Amniotic epithelial cell (primary cell): ENCODE results near the gene TMEM191C.
"Not testable (repeated sequence)": the region's sequence is repeated elsewhere in the genome, so short reads cannot be mapped to it uniquely, and the experiment has no call there.

Experiments used
- DNase-seq: peaks from one replicate; pipeline ENCODE4 v3.0.0-alpha.2; 2010; ENCODE audit warnings: low read depth

Gene TMEM191C

GRCh38 chr22:21467337-21468193 lies at the start of gene TMEM191C:
Gene TMEM191C, plus strand, starts transcription at chr22:21467387. Its CDS starts 73 bp downstream, at chr22:21467460.
- not testable (repeated sequence) for DNase-seq

GRCh38 chr22:21417853-21418252 lies 49.3 kb upstream of the TMEM191C start:
- not testable (repeated sequence) for DNase-seq

GRCh38 chr22:21418974-21419638 lies 48.1 kb upstream of the TMEM191C start:
- not testable (repeated sequence) for DNase-seq

- DNase-seq, result not testable (repeated sequence)
Measured at GRCh38 chr22:21420180-21420763, 46.9 kb upstream of the TMEM191C start.

DNA sequence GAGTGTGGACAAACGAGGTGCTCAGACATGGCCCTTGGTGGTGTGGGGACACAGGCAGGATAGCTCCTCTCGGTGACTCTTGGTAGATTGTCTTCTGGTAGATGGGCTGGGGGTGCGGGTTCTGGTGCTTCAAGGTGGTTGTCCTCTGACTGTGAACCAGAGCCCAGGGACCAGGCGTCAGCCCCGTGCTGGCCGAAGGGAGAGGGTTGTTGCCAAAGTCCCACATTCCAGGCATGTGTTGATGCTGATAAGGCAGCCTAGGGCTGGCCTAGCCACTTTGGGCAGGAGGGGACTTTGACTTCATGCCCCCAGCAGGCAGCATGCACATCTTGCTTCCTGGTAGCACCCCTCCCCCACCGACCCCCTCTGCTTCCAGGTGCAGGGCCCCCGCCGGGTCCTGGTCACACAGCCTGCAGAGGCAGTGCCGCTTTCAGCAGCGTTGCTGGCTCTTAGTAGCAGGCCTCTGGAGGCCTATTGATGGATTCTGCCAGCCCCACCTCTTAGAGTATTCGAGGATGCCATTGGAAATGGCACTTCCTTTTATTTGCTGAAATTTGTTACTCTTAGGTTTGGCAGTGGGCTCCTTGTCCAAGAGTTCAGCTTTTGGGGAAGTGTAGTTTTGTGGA lies 43.0 kb upstream of the TMEM191C start:
- DNase-seq, result not testable (repeated sequence)

DNA sequence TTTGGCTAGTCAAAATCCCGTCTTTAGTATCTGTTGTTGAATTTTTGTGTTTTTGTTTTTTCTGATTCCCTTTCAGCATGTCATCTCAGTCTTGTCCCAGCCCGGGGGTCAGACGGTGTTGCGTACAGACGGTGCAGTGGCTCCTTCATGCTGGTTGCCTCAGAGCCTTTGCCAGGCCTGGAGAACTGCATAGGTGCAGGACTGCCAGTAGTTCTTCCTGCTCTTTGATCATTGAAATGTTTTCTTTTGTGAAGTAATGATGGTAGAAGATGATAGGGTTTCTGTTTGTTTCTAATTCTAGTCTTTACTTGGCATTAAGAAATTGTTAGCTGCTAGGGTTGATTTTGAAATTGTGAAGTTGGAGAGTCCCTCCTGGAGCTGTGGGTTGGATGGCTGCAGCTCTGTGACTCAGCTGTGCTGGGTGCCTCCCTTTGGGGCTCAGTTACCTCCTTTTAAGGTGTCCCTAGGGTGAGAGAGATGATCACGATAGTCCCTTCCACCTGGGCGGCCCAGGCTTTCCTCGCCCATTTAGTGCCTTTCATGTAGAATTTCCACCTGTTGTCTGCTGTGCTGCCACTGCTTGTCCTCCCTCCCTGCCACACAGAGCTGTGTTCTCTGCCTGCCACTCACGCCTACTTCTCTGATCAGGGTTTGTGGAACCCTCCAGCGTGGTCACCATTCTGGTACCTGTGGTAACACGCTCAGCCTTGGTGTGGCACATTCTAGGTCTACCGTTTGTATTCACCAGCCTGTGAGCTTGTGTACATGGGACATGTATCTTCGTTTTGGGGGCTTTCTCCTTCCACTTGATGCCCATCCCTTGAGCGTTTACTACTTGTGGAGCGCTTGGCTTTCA lies 32.6 kb upstream of the TMEM191C start:
- not testable (repeated sequence) for DNase-seq

GRCh38 chr22:21435998-21436810 lies 31.0 kb upstream of the TMEM191C start:
- DNase-seq, result not testable (repeated sequence)

DNA sequence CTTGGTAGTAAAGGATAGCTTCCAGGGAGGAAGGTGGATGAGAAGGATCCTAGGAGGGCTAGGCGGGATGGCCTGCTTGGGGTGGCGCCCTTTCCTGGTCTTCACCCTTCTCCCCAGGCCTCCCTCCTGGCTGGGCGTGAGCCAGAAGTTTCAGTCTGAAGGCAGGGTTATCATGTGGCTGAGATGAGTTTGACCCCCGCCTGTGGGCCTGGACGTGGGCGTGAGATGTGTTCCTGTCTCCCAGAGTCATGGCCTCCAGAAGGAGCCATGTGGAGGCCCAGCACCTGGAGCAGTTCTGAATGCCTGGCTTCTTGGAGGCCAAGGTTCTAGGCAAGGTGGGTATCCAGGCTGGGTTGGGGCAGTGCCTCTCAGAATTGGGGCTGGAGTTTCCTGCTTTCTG lies 29.2 kb upstream of the TMEM191C start:
- DNase-seq, result not testable (repeated sequence)

GRCh38 chr22:21440018-21440636 lies 27.1 kb upstream of the TMEM191C start:
- not testable (repeated sequence) for DNase-seq

GRCh38 chr22:21440676-21441075 lies 26.5 kb upstream of the TMEM191C start:
- not testable (repeated sequence) for DNase-seq

- not testable (repeated sequence) for DNase-seq
Measured at GRCh38 chr22:21441170-21441569, 26.0 kb upstream of the TMEM191C start.

GRCh38 chr22:21442123-21442522 lies 25.1 kb upstream of the TMEM191C start:
- not testable (repeated sequence) for DNase-seq

GRCh38 chr22:21442646-21443045 lies 24.5 kb upstream of the TMEM191C start:
- DNase-seq, result not testable (repeated sequence)

DNA sequence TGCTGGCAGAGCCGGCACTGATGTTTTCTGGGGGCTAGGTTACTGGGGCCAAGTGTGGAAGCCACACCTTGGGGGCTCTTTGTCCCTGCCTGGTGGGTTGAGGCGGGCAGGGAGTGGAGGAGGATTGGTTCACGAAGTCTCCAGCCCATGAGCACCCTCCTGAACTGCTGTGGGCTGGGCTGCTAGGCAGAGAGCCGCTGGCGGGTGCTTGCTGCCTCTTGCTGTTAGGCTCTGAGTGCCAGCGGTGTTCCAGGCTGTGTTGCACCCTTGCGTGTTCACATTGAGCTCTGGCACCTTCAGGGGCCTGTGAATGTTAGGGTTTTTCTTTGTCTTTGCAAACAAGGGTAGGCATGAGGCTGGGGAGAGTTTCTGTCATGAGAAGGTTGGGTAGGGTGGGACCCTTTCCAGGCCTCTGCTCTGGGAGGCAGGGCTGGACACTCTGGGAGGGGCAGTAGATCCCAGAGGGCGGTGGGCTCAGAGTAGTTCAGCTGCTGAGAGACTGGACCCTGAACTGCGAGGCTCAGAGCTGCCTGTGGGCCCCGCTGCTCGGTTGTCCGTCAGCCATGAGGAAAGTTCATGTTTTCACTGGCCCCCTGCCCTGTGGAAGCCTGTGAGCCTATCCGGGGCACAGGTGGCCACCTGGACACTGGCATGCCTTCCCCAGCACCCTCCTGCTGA lies 24.0 kb upstream of the TMEM191C start:
- DNase-seq, result no peak

DNA sequence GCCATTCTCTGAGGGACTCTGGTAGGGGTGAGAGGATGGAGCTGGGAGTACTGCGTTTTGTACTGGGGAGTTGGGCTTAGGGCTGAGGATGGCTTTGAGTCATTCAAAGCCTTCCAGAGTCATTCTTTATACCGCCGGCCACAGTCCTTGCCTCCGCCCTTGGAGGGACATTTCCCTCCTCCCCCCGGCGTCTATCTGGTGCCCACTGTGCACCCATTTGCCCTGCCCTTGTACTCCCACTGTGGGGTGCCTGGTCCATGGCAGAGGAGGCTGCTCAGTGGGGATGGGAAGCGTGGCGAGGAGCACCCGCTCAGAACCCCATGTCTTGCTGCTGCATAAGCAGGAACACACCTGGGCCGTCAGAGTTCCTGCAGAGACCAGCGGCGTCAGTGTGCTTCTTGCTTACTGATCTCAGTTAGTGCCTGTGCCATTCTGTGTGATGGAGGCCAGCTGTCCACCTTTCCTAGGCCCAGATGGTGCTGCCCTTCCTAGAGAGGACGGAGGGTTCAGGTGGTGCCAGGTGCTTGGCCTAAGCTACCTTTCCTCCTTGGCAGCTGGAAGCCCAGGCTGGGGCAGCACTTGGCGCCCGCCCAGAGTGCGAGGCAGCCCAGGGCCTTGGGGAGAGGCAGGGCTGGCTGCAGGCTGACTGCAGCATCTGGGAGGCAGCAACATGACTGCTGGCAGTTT lies 23.3 kb upstream of the TMEM191C start:
- no peak for DNase-seq

DNA sequence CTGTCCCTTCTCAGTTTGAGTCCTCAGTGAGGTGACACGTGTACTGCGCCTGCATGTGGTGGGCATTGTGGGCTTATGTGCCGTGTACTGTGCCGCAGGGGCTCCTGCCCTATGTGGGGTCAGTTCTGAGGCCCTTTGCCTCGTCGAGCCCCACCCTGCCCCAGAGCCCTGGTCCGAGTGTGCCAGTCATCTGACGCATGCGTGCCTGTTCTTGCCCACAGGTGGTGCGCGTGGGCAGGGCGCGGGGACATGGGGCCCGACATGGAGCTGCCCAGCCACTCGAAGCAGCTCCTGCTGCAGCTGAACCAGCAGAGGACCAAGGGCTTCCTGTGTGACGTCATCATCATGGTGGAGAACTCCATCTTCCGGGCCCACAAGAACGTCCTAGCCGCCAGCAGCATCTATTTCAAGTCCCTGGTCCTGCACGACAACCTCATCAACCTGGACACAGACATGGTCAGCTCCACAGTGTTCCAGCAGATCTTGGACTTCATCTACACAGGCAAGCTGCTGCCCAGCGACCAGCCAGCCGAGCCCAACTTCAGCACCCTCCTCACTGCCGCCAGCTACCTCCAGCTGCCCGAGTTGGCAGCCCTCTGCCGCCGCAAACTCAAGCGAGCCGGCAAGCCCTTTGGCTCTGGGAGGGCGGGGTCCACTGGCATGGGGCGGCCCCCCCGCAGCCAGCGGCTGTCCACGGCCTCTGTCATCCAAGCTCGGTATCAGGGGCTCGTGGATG lies 22.3 kb upstream of the TMEM191C start:
- no peak for DNase-seq

GRCh38 chr22:21445437-21446127 lies 21.6 kb upstream of the TMEM191C start:
- no peak for DNase-seq
